HG02973 (cell line): ENCODE data around the gene HYI.

ENCODE experiments used
- ATAC-seq: cut with Tn5 transposase; IDR thresholded peaks from one replicate; pipeline ENCODE4 v1.9.1; 2021; ENCODE audit warnings: moderate library complexity; ENCODE audit not compliant: unreplicated experiment

Gene HYI

GRCh38 chr1:43444836-43445235, 8.9 kb downstream of the HYI start:
- ATAC-seq, result no peak

GRCh38 chr1:43444151-43444828, 9.4 kb downstream of the HYI start:
- no peak for ATAC-seq

DNA sequence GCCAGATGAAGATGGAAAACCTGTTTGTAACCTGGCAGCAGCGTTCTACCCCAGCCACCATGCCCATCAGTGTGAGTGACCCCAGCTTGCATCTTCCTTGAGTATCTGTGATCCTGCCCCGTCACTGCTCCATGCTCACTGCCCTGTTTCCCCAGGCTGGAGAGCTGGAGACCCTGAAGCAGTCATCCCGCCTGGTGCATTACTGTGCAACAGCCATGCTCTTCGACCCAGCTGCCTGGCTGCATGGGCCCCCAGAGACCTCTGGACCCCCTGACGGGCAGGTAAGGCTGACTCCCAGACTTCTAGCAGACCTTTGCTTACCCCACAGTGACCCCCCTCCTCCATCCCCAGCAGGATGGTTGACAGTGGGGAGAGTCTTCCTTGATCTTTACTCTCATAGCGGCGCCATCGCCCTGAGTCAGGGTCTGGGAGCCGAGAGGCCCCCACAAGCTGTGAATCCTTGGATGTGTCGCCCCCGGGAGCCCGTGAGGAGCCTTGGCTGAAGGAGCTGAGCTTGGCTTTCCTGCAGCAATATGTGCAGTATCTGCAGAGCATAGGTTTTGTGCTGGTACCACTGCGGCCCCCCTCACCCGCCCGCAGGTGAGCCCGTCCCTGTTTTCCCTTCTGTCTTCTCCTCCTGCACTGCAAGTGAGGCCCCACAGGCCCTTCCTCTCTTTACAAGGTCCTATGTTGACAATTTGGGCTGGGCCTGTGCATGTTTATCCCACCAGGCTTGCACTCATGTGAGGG, 10.4 kb downstream of the HYI start:
- no peak for ATAC-seq

DNA sequence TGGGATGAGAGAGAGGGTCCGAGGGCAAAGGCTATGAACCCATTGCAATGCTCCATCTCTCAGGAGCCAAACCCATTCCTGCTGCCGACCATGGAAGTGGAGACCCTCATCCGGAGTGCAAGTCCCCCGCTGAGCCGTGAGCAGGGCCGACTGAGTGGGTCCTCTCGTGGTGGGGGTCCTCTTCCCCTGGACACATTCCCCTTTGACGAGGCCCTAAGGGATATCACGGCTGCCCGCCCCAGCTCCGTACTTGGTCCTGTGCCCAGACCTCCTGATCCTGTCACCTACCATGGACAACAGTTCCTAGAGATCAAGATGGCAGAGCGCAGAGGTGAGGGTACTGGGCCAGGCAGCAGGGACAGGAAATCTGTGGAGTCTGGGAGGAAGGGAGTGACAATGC, 11.0 kb downstream of the HYI start:
- ATAC-seq, result no peak

DNA sequence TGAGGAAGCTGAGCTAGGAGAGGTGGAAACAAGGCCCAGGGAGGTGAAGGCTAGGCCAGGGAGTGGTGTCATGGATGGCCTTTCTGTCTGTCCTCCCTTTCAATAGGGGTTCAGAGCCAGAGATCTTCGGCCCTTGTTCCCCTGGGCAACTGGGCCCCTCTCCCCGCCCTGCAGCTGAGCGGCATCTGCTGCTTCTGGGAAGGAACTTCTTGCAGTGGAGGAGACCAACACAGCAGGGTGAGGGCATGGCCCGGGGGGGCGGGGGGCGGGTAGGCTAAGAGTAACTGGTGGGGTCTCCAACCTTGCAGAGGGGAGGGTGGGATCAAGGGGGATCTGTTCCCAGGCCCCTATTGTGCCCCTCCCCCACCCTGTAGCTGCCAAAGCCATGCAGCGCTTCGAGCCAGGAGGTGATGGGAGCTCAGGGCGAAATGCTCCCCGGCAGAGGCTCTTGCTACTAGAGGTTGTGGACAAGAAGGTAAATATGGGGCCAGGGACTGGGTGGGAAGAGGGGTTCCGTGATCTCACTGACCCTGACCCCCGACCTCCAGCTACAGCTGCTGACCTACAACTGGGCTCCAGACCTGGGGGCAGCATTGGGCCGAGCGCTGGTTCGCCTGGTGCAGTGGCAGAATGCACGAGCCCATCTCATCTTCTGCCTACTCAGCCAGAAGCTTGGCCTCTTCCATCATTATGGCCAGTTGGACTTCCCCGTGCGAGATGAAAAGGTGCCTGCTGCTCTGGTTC, 11.7 kb downstream of the HYI start:
- ATAC-seq, result no peak

DNA sequence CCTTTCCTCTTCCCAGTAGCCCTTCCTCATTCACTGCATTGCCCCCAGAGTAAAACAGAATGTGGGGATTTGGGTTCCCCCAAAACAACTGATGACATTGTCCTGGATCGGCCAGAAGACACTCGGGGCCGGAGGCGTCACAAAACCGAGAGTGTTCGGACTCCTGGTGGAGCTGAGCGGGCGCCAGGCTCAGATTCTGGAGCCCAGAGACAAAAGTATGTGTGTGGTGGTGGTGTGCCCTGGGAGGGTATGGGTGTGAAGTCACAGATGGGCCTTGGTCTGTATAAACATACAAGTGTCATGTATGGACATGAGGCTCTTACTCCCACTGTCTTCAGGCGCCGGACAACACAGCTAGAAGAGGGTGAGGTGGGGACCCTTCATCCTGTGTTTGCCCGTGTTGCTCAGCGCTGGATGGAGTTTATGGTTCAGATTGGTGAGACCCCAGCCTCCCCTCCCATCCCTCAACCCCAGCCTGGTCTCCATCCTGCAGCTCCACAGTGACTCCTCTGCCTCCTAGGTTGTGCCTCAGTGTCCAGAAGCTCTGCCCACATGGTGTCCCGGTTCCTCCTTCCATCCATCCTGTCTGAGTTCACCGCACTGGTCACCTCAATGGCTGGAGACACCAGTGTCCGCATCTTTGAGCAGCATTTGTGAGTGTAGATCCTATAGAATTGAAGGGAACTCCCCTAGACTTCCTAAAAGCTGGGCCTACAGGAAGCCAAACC, 12.4 kb downstream of the HYI start:
- ATAC-seq, result no peak

DNA sequence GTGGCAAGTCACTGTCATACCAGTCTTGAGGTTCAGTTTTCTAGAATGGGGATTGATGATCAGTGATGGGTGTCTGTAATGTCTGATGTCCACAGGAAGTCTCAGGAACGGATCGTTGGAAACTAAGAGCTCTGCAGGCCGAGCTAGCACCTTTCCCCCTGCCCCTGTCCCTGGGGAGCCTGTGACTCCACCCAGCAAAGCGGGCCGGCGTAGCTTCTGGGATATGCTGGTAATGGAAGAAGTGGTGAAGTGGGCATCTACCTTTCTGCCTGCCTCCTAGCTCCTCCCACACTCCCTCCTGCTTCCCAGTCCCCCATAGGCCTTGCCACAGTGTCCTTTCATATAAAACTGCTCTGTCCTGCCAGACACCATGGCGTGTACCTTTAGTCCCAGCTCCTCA, 13.4 kb downstream of the HYI start:
- no peak for ATAC-seq

GRCh38 chr1:43439781-43440180, 13.9 kb downstream of the HYI start:
- no peak for ATAC-seq

- ATAC-seq, result no peak
Observed at GRCh38 chr1:43438953-43439581, 14.7 kb downstream of the HYI start.

- no peak for ATAC-seq
Observed at GRCh38 chr1:43438576-43438952, 15.2 kb downstream of the HYI start.

GRCh38 chr1:43438006-43438405, 15.7 kb downstream of the HYI start:
- no peak for ATAC-seq

DNA sequence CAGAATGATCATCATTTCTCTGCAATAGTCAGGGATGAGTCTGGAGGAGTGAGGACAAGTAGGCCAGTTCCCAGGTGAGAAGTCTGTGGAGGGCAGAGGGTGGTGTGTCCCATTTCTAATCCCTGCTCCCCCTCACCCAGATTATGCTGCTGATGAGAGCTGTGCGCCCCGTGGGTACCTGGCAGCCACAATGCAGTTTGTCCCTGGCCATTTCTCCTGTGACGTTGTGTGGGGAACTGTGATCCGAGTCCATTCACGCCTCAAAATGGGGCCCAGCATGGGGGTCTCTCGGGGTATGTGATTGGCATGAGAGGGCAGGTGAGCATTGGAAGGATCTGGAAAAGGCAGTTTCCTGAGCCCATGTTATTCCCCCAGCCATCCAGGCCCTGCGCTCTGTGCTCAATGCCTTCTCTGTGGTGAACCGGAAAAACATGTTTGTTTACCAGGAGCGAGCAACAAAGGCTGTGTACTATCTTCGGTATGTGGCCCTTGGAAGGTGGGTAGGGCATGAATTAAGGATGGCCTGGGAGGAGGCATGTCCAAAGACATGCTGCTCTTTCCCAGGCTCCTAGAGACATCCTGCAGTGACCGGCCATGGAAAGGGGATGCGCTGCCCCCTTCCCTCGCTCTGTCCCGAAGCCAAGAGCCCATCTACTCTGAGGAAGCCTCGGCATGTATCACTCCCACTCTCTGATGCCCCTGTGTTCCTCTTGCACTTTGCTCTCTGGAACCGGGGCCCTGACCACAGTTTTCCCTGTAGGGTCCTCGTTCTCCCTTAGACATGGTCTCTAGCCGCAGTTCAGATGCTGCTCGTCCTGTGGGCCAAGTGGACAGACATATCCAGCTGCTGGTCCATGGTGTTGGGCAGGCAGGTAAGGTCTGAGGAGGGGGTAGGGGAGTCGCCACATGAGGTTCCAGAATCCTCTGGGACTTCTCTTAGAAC, 16.4 kb downstream of the HYI start:
- no peak for ATAC-seq

DNA sequence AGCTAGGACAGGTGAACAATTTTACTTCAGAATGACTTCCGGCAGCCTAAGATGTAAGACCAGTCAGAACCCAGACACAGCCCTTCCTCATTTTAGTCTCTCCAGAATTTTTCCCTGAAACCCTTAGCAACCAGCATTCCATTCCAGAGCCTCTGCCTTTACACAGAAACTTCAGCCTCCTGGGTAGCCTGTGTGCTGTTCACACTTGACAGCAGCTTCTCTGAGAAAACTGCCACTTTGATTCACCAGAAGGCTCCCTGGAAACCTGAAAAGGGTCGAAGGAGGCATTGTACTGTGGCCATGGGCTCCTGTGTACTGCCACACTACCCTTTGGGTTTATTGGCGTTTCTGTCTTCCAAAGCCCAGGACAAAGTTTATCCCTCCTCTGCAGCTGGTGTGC, 17.4 kb downstream of the HYI start:
- no peak for ATAC-seq

DNA sequence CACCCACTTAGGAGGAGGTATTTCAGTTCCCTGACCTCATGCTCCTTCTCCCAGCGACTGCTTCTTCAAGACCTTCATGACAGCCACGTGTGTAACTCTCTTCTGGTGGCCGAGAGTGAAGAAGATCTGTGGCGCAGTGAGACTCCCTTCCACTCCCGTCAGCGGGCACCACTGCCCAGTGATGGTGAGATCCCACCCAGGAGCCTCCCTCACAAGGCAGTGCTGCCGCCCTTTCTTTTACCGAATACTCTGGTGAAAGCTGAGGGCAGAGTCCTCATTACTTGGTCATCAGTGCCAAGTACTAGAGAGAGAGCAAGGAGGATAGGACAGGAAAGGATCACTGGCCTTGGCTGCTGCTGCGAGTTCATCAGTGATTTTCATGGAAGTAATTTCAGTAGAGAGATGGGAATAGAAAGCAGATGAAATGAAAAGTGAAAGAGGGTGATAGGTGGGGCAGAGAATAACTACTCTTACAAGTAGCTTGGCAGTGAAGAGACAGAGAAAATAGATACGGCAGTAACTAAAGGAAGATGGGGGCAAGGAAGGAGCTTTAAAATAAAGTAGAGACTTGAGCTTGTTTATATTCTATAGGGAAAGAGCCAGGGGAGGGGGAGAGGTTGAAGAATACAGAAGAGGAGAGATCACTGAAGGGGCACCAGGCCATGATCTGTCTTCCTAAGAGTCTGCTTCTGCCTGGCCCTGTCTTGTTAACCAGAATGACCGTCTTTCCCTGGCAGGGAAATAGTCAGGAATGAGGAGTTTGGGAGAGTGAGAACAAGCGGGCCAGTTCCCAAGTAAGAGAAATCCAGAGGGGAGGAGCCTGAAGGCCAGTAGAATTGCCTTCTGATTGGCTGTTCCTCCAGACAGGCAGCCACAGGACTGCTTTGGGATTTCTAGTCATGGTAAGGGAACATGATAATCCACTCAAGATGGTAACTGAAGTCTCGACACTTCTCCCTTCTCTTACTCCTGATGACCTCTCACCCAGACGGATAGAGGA, 18.3 kb downstream of the HYI start:
- no peak for ATAC-seq

DNA sequence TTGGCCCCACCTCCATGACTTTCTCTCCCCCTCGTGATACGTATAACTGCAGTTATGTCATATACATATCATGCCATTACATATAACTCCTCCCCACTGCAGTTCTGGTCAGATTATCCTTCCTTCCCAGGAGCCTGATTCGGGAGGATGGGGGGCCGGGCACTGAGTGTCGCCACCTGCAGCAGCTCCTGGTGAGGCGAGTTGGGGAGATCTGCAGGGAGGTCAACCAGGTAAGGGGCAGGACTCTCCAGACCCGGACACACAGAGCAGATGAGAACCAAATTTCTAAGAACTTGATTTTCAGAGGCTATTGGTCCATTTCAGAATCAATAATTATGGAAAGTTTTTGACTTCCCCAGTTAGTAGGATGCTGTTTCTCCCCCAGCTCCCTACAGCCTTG, 19.5 kb downstream of the HYI start:
- no peak for ATAC-seq

GRCh38 chr1:43432907-43433306, 20.8 kb downstream of the HYI start:
- ATAC-seq, result no peak

- no peak for ATAC-seq
Observed at GRCh38 chr1:43432171-43432860, 21.4 kb downstream of the HYI start.

GRCh38 chr1:43431676-43432075, 22.1 kb downstream of the HYI start:
- no peak for ATAC-seq
